GM19463 (cell line): ENCODE data around the gene PRSS50.

Source experiments
- ATAC-seq: cut with Tn5 transposase; IDR thresholded peaks from one replicate; pipeline ENCODE4 v1.9.1; 2021; ENCODE audit warnings: mild to moderate bottlenecking, moderate library complexity; ENCODE audit not compliant: unreplicated experiment

PRSS50 gene

DNA sequence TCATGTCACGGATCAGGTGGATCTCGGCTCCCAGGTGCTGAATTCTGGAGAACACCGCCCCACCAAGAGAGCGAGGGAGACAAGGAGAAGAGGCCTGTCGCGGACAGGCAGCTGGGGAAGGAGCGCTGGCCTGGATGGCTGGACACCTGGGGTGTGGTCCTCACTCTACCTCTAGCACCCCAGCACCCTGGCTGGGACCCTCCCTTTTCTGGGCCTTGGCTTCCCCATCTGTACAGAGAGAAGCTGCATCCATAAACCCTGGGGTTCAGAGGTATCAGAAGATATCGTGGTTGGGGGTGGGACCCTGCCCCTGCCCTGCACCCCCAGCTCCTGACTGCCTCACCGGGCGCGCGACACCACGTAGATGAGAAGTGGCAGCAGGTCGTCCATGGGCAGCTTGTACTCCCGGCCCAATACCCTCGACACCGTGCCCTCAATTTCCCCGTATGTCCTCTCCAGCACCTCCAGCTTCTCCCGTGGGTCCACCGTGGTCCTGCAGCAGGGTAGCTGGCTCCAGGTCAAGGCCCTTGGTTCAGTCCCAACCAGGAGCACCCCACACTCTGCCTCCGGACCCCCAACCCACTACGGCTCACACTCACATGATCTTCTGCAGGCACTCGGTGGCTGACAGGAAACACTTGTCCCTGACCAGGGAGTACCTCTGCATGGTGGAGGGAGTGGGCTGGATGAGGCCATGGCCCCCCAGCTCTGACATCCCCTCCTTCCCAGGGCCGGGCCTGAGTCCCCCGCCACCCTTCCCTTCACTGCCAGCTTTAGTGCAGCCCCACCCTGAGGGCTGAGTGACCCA is 45.9 kb downstream of the PRSS50 start:
- ATAC-seq, result no peak

DNA sequence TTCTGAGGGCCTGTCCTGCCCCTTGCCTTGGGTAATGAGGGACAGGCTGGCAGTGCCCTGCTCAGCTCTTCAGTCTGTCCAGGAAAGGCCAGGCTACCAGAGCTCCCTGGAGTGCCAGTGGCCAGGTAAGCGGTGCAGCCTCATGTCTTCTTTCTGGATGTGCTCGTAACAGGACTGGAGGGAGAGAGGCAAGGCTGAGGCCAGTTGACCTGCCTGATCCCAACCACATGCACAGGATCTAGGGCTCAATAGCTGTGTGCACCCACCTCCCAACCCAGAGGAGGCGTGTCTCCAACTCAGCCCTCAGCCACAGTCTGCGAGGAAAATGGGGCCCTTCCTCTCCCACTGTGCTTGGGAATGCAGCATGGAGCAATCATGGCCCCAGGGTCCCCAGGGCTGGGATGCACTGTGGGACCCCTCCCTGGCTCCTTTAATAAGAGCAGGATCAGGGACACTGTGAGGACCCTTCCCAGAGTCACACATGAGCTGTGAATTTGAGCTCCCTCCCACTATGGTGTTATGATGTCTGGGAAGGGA is 46.7 kb downstream of the PRSS50 start:
- ATAC-seq, result no peak

DNA sequence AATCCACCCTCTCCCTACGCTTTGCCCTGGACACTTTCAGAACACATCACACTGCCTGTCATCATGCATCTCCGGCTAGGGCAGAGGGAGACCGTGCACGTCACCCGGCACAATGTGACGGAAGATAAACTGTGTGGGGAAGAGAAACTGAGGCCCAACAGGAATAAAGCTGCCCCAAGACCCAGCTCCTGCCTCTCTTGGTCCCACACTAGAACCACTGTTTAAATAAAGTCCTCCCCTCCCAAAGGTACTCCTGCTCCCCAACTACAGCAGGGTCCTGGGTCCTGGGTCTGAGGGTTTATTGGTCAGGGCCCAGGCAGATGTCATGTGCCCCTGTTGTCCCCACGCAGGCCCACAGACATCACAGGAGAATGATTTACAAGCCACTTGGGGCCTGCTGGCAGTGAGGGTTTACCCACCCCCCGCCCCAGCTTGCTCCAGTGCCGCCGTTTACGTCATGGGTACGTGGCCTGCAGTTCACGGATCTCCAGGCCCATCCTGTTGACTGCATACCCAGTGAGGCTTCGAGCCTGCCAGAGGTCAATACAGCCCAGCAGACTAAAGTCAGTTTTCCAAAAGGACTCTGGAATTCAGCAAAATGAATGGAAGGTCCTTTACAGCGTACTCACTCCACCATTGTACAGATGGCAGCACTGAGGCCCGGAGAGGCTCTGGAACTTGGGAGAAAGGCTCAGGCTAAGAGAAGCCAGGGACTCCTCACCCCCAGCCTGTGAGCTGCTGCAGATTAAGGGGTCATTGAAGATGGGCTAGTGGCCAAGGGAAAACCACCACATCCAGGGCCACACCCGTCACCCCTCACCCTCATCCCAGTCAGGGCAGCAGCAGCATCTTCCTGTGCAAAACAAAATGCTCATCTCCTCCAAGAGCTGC is 47.4 kb downstream of the PRSS50 start:
- no peak for ATAC-seq

DNA sequence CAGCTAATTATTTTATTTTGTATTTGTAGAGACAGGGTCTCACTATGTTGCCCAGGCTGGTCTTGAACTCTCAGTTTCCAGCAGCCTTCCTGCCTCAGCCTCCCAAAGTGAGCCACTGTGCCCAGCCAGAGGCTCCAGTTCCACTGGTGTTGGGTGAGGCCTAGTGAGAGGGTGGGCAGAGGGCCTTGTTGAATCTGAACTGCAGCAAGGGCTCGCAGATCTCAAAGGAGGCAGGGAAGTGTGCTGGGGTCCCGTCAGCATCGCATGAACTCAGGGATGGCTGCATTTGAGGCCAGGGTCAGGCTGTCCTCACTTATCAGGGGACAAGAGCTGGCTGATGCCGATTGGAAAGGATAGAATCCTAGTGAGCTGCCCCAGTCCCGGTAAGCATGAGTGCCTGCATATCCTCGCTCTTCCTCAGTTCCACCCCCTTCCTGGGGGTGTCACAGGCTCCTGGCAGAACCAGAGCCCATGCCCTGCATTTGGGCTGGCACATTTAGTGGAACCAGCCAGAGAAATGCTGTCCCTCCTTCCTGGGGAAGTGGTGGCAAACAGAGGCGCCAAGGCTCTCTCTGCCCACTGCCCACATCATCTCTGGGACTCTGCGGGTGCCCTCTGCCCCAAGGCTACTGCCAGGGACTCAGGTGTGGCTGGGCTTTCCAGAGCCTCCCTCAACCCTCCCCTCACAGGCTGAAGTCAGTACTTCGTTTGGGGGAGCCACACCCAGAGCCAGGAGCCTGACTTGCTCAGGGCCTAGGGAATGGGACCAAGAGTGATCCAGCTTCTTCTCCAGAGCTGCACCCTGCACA is 48.3 kb downstream of the PRSS50 start:
- ATAC-seq, result no peak

DNA sequence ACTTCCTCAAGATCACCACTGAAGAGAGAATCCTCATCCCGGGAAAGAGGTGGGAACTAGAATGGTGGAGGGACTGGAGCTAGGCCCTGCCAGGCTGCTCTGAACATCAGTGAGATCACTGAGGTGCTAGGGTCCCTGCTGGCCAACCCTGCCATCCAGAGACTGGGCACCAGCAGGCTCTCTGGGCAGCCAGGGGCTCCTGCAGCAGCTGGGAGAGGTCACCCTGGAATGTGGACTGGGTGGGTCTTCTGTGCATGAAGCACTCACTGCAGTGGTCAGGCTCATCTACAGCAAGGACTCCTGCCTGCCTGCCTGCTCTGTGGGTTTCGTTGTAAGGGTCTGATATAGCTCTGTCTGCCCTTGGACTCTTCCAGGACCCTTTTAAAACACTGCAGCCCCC is 49.1 kb downstream of the PRSS50 start:
- no peak for ATAC-seq

DNA sequence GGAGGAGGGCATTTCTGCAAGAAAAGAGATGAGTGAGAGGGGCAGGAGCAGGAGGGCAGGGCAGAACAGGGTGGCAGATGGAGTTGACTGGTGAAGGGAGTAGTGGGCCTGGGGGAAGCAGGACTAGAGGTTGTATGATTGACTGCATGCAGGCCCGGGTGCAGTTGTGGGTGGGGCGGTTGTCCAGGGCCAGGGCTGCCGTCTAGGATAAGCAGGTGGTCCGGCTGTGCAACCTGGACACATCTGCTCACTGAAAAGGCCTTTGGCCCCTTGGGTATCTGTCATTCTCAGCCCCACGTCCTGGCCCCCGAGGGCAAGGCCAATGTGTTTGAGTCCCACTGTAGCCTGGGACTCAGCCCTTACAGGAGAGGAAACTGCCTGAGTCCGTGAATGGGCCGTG is 49.6 kb downstream of the PRSS50 start:
- ATAC-seq, result no peak

DNA sequence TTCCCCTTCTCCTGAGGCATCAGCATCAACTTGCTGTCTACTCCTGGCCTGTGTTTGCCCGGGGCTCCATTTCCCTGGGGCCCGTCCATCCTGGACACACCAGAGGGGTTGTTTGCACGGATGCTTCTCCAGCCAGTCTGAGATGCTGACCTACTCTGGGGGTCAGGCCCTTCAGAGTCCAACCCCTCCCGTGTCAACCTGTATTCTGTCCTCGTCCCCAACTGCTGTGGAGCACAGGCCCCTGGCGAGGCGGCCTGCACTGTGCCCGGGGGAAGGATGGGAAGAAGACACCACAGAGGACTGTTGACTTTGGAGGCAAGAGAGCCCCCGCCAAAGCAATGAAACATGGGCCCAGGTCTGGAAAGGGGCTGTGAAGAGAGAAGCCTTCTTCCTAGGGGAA is 50.0 kb downstream of the PRSS50 start:
- no peak for ATAC-seq

DNA sequence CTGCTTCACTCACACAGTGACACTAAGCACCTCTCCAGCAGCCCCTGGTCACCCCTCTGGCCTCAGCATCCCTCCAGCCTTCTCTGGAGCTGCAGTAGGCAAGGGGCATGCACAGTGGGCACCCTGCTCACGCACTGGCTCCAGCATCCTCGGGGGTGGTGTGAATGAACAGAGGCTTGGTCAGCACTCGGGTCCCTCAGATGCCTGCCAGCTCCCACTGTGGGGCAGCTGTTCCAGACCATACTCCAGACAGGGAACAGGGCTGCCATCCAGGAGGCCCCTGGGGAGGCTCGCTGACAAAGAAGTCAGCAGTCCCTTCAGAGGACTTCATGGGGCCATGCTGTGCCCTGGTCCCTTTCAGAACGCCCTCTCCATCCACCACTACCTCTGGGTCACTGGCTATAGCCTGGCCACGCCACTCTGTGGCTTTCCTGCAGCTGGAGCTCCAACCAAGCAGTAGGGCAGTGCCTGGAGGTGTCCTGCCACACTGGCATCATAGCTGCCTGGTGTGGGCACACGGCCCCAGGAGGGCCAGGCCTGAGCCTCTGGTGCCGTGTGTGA is 50.5 kb downstream of the PRSS50 start:
- no peak for ATAC-seq

DNA sequence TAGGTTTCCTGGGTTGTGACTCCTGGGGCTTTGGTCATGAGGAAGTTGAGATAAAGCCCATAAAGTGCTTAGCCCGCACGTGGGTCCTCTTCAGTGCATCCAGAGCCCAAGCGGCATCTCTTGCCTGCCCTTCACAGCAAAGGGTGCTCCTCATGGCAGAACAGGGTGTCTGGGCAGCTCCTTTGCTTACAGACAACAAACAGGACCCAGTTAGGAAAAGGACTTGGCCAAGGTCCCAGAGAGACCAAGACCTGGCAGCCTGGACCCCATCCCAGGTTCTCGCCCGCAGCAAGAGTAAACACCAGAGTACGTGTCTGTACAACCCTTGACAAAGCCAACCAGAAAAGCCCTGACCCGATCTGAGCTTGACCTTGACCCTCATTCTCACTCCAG is 51.2 kb downstream of the PRSS50 start:
- ATAC-seq, result no peak

DNA sequence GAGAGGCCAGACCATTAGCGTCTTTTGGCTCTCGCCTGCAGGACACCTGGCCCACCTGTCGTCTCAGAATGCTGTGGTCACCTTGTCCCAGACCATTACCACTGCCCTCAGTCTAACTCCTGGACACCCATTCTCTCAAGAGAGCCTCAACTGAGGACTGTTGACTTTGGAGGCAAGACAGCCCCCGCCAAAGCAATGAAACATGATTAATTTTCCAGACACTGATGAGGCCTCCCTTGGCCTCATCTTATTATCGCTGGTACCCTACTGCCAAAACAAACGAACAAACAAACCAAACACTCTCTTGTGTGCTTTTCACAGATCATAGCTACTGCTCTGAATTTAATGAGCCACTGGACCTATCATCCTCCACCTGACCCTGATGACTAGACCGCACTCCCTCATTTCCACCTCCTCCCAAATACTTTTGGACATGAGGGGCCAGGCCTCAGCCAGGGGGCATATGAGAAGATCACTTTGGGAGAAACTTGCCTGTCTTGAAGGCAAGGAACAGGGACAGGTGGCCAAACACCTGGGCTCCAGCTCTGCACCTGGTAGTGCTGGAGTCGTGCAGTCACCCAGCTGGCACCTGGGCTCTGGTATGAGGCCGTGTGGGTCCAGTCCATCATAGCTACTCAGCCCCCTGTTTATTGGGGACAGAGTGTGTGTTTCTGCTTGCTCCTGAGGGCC is 51.8 kb downstream of the PRSS50 start:
- ATAC-seq, result no peak

DNA sequence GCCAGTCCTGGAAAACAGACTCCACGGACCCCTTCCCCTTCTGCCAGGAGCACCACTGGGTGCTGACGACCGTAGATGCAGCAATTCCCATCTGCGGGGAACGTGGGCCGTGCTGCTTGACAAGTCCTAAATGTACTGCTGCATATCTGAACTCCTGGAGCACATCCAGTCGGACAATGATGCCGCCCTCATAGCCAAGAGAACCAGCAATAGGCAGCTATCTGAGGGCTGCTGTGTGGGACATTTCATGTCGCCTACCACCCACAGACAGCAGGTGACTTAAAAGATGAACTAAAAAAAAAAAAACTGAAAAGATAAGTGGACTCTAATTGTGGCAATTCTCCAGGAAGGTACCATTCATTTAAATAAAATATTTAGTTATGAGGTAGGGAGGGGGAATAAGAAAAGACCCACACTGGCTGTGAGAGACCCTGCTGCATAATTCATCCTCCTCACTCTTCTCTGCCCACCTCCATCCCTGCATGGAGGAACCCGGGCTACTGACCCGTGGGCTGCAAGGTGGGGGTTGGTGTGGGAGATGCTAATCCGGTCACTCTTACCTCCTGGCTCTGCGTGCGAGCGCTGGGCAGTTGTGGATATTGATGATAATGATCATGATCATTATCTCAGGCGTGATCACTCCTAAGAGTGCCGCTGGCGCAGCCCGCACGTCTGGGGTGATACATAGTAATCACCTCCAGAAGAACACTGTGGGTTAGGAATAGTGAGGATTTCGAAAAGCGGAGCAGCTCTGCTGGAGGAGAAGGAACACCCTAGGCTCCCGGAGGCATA is 52.5 kb downstream of the PRSS50 start:
- no peak for ATAC-seq

DNA sequence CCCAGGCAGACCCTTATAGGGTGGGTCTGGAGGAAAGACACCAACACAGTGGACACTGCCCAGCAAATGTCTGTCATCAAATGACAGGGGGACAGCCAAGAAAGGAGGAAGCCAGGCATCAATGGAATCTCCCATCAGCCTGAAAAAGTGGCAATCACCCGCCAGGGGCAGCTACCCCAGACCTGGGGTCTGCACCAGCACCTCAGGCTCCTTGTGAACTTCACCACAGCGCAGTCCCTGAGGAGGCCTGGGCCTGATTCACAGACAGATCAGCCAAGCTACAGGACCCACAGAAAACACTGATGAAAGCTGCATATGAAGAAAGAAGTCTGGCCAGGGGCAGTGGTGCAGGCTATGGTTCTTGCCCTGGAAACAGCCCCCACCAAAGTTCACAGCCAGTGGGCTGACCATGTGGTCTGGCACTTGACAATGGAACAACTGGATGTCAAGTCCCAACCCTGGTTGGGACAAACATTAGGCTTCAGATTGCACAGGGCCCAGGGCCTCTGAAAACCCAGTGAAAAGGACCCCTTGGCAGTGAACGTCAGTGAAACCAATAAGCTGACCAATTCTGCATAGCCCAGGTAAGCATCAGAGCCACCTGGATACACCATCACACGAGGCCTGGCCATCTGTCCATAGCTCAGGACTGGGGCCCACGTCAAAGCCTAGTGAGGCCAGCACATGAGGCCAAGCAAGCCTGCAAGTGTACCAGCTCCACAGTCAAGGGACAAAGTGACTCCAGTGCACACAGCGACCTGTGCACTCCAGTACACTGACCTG is 53.3 kb downstream of the PRSS50 start:
- ATAC-seq, result no peak

DNA sequence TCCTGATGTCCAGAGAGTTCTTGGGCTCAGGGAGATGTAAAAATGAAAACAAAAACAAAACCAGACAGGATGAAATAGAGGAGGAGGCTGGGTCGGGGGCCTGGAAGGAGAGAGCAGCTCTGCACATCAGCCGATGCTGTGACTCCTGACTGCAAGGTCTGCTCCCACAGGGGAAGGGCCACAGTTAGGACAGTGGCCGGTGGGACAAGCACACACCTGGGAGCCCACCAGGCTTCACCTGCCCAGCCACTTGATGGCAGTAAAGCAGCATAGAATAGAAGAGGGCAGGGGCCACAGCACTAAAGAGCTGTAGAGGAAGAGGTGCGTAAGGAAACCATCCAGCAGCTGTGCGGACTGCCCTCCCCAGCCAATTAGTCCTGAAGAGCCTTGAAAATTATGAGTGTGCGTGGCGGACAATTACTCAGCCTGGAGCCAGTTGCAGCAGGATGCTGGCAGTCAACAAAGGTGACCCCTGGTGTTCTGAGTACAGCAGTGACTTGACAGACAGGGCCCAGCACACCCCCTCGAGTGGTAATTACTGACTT is 54.0 kb downstream of the PRSS50 start:
- no peak for ATAC-seq

DNA sequence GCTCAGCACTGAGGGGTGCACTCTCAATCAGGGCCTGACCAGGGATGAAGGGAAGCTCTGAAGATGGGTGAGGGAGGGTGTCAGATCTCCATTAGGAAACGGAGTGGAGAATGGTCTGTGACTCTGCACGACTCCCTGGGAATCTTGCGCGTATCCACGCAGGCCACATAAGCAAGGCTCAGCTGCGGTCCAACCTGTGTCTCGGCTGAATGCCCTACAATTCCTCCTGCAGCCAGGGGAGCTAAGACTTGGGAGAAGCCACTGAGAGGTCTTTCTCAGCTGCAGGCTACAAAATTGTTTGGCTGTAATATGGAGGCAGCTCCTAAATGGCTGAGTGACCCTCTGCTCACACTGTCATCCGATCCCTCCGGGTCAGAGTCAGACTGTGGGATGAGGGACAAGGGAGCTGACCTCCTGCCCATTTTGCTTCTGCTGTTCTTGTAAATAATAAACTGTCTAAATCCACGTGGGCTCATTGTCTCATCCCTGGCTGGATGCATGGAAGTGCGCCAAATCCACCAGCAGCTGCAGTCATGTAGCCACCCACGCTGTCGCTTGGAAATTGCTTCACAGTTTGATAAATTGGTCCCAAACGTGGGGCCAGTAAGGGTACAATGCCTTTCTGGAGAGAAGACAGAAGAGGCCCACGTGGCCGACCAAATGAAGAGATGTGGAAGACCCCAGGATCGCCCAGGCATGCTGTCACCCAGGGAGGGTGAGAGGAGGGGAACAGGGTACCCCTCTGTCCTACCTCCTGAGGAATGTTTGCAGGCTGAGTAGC is 54.7 kb downstream of the PRSS50 start:
- ATAC-seq, result no peak
